Ishikawa (cell line): ENCODE data around the gene MMP19.

Experiments
- CEBPB ChIP-seq: IDR thresholded peaks from 2 replicates; pipeline ENCODE4 v1.6.1; 2012
- CREB1 ChIP-seq: IDR thresholded peaks from 2 replicates; pipeline ENCODE4 v1.6.1; 2012; ENCODE audit warnings: low read depth
- EGR1 ChIP-seq: IDR thresholded peaks from 2 replicates; pipeline ENCODE4 v1.6.1; 2012
- EP300 ChIP-seq: IDR thresholded peaks from 2 replicates; pipeline ENCODE4 v1.6.1; 2012; ENCODE audit warnings: borderline replicate concordance
- FOXM1 ChIP-seq: IDR thresholded peaks from 2 replicates; pipeline ENCODE4 v1.6.1; 2012; ENCODE audit warnings: low read depth, borderline replicate concordance
- NFIC ChIP-seq: IDR thresholded peaks from 2 replicates; pipeline ENCODE4 v1.6.1; 2012
- RAD21 ChIP-seq: IDR thresholded peaks from 2 replicates; pipeline ENCODE4 v1.6.1; 2012; ENCODE audit warnings: low read depth
- TAF1 ChIP-seq: IDR thresholded peaks from 2 replicates; pipeline ENCODE4 v1.6.1; 2012; ENCODE audit warnings: low read depth, mild to moderate bottlenecking
- TCF12 ChIP-seq: IDR thresholded peaks from 2 replicates; pipeline ENCODE4 v1.6.1; 2012; ENCODE audit warnings: low read depth
- TEAD4 ChIP-seq: IDR thresholded peaks from 2 replicates; pipeline ENCODE4 v1.6.1; 2012
- YY1 ChIP-seq: IDR thresholded peaks from 2 replicates; pipeline ENCODE4 v1.6.1; 2012; ENCODE audit warnings: low read depth
- ZBTB7A ChIP-seq: IDR thresholded peaks from 2 replicates; pipeline ENCODE4 v1.6.1; 2012; ENCODE audit warnings: low read depth
- TF ChIP-seq, protein P1 (sequence below): IDR thresholded peaks from 2 replicates; pipeline ENCODE4 v1.6.1; 2012; ENCODE audit warnings: low read depth, mild to moderate bottlenecking
- TF ChIP-seq, protein P2 (sequence below): IDR thresholded peaks from 2 replicates; pipeline ENCODE4 v1.6.1; 2012
- TF ChIP-seq, protein P3 (sequence below): IDR thresholded peaks from 2 replicates; pipeline ENCODE4 v1.6.1; 2012

The MMP19 gene

DNA sequence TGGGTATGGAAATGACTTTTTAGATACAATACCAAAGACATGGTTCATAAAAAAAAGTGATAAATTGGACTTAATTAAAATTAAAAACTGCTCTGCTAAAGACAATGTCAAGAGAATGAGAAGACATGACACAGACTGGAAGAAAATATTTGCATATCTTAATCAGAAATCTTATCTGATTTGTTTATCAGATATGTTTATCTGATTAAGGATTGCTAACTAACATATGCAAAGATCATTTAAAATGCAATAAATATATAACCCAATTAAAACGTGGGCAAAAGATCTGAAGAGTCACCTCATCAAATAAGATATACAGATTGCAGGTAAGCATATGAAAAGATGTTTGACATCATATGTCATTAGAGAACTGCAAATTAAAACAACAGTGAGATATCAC is 10.0 kb upstream of the MMP19 start:
- TF ChIP-seq CREB1 (no peak), YY1 (no peak), EGR1 (no peak), CEBPB (no peak), EP300 (no peak), ZBTB7A (no peak), TEAD4 (no peak), NFIC (no peak)
- TF ChIP-seq, protein P1, sequence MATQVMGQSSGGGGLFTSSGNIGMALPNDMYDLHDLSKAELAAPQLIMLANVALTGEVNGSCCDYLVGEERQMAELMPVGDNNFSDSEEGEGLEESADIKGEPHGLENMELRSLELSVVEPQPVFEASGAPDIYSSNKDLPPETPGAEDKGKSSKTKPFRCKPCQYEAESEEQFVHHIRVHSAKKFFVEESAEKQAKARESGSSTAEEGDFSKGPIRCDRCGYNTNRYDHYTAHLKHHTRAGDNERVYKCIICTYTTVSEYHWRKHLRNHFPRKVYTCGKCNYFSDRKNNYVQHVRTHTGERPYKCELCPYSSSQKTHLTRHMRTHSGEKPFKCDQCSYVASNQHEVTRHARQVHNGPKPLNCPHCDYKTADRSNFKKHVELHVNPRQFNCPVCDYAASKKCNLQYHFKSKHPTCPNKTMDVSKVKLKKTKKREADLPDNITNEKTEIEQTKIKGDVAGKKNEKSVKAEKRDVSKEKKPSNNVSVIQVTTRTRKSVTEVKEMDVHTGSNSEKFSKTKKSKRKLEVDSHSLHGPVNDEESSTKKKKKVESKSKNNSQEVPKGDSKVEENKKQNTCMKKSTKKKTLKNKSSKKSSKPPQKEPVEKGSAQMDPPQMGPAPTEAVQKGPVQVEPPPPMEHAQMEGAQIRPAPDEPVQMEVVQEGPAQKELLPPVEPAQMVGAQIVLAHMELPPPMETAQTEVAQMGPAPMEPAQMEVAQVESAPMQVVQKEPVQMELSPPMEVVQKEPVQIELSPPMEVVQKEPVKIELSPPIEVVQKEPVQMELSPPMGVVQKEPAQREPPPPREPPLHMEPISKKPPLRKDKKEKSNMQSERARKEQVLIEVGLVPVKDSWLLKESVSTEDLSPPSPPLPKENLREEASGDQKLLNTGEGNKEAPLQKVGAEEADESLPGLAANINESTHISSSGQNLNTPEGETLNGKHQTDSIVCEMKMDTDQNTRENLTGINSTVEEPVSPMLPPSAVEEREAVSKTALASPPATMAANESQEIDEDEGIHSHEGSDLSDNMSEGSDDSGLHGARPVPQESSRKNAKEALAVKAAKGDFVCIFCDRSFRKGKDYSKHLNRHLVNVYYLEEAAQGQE = no peak

DNA sequence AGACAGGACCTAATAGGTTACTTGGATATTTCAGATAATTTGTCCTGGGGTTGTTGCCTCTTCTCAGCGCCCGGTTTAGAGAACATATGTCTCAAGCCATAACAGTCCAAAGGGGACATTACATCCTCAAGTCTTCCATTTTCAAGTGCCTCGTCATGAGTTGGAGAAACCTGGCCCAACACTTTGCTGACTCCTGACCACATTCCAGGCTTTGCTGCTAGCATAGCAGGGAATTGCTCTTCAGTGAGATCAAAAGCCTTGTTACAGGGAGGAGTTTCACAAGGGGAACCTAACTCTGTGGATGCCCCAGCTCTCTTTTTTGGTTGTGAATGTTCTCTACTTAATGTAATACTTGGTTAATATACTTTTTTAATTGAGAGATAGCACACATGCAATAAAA is 8.2 kb upstream of the MMP19 start:
- no peak for TF ChIP-seq TCF12
- TF ChIP-seq, protein P2, sequence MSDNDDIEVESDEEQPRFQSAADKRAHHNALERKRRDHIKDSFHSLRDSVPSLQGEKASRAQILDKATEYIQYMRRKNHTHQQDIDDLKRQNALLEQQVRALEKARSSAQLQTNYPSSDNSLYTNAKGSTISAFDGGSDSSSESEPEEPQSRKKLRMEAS = no peak
- no peak for TF ChIP-seq RAD21
- TF ChIP-seq NFIC = no peak
- TF ChIP-seq, protein P3, sequence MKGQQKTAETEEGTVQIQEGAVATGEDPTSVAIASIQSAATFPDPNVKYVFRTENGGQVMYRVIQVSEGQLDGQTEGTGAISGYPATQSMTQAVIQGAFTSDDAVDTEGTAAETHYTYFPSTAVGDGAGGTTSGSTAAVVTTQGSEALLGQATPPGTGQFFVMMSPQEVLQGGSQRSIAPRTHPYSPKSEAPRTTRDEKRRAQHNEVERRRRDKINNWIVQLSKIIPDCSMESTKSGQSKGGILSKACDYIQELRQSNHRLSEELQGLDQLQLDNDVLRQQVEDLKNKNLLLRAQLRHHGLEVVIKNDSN = no peak
- TF ChIP-seq FOXM1 = no peak
- no peak for TF ChIP-seq ZBTB7A
- TF ChIP-seq EGR1 = no peak
- no peak for TF ChIP-seq TEAD4
- no peak for TF ChIP-seq CEBPB
- no peak for TF ChIP-seq CREB1
- no peak for TF ChIP-seq YY1
- no peak for TF ChIP-seq EP300
- TF ChIP-seq, protein P1 = no peak
- no peak for TF ChIP-seq TAF1

DNA sequence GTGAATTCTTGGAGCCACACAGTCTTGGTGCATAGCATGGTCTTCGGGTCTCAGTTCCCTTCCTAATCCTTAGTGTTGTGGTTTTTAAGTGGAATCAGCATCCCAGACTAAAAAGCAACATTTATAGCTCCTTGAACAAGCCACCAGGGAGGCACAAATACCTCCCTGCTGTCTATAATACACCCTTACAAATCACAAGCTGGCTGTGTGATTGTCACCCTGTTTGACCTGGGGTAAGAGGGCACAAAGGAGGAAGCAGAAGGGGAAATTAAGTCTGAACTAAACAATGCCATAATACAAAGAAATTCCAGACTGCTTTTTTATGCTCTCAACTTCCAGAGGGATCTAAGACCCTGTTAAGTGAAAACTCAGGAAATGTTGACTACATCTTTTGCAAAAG is 7.7 kb upstream of the MMP19 start:
- no peak for TF ChIP-seq CEBPB
- no peak for TF ChIP-seq FOXM1
- TF ChIP-seq, protein P3 = no peak
- TF ChIP-seq EP300 = no peak
- TF ChIP-seq CREB1 = no peak
- TF ChIP-seq, protein P2 = no peak
- TF ChIP-seq TAF1 = no peak
- no peak for TF ChIP-seq TEAD4
- no peak for TF ChIP-seq YY1

DNA sequence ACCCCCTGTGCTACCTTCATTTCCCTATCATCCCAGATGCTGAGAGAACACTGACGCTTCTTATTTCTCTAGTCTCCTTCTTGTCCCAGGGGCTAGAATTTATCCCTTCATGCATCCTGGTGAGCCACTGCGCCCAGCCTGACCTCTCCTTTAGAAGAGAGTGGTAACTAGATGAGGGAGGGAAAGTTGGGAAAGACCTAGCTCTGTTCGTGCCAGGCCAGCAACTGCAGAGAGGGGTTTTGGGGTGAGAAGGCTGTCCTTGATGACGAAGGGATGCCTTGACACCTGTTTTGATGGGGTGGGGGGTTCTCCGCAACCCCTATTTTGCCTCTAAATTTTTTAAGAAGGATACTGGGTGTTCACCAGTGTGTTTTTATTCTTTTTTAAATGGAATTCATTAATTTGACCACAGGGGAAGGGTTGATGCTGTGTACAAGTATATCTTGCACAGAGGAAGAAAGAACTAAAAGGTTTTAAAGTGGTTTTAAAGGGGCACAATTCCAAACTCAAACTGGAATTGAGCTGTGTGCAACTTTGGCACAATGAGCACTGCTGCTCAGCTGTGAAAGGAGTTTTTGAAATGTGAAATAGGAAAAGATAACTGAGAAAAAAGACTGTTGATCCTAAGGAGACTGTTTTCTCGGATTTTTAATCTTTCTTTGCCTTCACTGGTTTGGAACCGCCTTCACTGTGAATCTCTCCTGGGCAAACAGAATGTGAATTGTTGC is 7.0 kb upstream of the MMP19 start:
- no peak for TF ChIP-seq NFIC
- no peak for TF ChIP-seq TCF12
- TF ChIP-seq, protein P2 = no peak
- TF ChIP-seq FOXM1 = no peak
- TF ChIP-seq TAF1 = no peak
- TF ChIP-seq, protein P1 = no peak
- no peak for TF ChIP-seq EGR1
- TF ChIP-seq TEAD4 = no peak
- no peak for TF ChIP-seq RAD21
- TF ChIP-seq CREB1 = no peak
- TF ChIP-seq, protein P3 = no peak
- TF ChIP-seq YY1 = no peak
- no peak for TF ChIP-seq CEBPB
- no peak for TF ChIP-seq EP300
- TF ChIP-seq ZBTB7A = no peak
